GM19452 (cell line): ENCODE data around the gene C11orf58.

Source experiments
- ATAC-seq: cut with Tn5 transposase; IDR thresholded peaks from one replicate; pipeline ENCODE4 v1.9.1; 2021; ENCODE audit not compliant: unreplicated experiment

Gene C11orf58

GRCh38 chr11:16738193-16738946 lies at the start of gene C11orf58:
Gene C11orf58 (plus strand): TSS chr11:16738647. CDS start chr11:16738779, 132 bp downstream.
- ATAC-seq, result peak; percentile 98

- ATAC-seq, result no peak
Measured at GRCh38 chr11:16690086-16690485, 48.4 kb upstream of the C11orf58 start.

DNA sequence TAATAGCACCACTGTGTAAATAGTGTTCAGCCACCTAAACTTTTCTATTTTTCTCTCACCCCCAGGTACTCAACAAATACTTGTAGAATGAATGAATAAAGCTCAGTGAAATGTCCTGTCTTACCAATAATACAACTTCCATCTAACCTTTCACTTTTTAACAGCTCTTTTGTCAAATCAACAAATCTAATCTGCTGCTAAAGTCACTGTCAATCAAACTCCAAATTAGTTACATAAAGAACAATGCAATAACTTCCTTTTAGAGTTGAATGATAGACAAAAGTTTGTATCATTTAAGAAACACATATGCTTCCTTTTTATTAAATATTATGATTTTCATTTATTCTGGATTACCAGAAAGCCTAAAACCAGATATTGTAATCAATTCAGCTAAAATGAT lies 34.7 kb upstream of the C11orf58 start:
- ATAC-seq, result no peak

GRCh38 chr11:16713594-16713993 lies 24.9 kb upstream of the C11orf58 start:
- ATAC-seq, result no peak

DNA sequence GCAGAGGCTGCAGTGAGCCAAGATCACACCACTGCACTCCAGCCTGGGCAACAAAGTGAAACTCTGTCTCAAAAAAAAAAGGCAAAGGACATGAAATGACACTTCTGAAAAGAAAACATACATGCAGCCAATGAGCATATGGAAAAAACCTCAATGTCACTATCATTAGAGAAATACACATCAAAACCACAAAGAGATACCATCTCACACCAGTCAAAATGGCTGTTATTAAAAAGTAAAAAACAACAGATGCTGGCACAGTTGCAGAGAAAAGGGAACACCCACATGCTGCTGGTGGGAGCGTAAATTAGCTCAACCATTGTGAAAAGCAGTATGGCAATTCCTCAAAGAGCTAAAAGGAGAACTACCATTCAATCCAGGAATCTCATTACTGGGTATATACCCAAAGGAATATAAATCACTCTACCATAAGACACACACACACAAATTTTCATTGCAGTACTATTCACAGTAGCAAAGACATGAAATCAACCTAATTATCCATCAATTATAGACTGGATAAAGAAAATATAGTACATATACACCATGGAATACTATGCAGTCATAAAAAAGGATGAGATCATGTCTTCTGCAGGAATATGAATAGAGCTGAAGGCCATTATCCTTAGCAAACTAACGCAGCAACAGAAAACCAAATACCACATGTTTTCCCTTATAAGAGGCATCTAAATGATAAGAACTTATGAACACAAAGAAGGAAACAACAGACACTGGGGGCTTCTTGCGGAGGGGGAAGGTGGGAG lies 15.7 kb upstream of the C11orf58 start:
- no peak for ATAC-seq

DNA sequence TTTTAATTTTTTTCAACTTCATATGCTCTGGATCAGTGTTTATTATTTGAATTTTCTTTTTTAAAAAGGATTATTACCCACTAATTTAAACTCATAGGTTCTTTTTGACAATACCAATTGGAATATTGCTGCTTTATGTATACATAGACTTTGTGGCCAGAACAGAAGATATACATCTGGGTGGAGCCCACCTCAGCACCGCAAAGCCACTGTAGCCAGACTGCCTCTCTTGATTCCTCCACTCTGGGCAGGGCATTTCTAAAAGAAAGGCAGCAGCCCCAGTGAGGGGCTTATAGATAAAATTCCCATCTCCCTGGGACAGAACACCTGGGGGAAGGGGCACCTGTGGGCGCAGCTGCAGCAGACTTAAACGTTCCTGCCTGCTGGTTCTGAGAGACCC lies 10.6 kb upstream of the C11orf58 start:
- no peak for ATAC-seq

DNA sequence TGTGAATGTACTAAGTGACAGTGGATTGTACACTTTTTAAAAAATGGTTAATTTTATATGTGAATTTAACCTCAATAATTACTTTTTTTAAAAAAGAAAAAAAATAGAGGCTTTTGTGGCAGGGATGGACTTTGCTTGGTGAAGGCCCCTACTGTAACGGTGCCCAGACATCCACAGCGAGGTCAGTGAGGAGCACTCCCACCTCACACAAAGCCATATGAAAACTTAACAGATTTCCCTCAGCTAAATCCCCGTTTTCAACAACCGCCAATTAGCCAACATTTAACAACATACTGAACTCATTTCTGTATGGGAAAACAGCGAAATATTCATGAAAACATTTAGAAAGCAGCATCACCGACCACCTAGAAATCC lies 642 bp upstream of the C11orf58 start:
- peak; percentile 7 for ATAC-seq

- ATAC-seq, result no peak
Measured at GRCh38 chr11:16738947-16739815, 734 bp downstream of the C11orf58 start.

- ATAC-seq, result no peak
Measured at GRCh38 chr11:16741473-16741872, 3.0 kb downstream of the C11orf58 start.

DNA sequence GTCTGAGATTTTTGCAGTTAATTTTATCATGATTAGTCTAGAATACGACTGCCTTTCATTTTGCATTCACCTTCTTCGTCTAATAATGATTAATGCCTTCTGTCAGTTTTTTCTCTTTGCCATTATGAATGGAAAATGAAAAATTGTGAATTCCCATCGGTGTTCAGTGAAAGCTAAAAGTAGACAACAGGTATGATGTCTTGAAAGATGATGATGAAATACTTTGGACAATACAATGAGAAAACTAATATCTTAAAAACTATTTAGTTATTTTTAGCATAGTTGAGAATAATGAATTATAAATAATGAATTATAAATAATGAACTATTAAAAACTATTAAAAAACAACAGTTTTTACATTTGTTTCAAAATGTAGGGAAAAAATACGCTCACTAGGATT lies 5.0 kb downstream of the C11orf58 start:
- ATAC-seq, result no peak

DNA sequence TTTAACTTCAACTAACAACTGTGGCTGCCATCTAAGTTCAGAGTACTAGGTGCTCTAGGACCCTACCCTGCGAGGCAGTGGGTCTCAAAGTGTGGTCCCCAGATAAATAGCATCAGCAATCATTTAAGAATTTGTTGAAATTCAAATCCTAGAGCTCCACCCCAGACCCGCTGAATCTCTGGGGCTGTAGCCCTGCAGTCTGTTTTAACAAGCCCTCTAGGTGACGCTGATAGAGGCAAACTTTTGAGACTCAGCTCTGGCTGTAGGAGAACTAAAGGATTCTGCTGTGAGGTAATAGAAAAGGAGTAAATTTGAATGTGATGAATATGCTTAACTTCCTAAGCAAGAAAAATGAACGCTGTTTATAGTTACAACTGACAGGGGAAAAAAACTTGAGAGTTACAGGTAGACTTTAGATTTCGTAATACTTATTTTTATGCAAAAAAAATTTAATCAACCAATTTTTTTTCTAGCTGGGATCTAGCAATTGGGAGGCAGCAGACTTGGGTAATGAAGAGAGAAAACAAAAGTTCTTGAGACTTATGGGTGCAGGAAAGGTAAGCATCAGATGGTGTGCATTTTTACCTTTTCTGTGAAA lies 5.8 kb downstream of the C11orf58 start:
- ATAC-seq, result no peak

GRCh38 chr11:16745950-16746605 lies 7.6 kb downstream of the C11orf58 start:
- no peak for ATAC-seq

- ATAC-seq, result no peak
Measured at GRCh38 chr11:16749092-16749491, 10.6 kb downstream of the C11orf58 start.

DNA sequence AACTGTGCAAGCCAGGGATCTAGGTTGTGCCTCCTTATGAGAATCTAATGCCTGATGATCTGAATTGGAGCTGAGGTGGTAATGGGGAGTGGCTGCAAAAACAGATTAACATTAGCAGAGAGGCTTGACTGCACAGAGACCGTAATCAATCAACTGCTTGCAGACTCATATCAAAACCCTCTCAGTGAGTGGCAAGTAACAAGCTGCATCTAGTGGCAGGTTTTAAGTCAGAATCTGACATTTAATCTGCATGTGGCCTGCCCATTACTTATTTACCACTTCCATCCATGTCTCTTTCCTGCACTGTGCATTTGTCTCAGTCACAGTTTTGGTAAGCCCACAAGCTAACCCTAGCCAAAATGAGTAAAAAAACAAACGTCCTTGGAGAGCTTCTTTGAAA lies 11.2 kb downstream of the C11orf58 start:
- no peak for ATAC-seq

- peak; percentile 57 for ATAC-seq
Measured at GRCh38 chr11:16750417-16750816, 12.0 kb downstream of the C11orf58 start.

- no peak for ATAC-seq
Measured at GRCh38 chr11:16758382-16759024, 20.1 kb downstream of the C11orf58 start.

- ATAC-seq, result no peak
Measured at GRCh38 chr11:16759857-16760508, 21.5 kb downstream of the C11orf58 start.

- ATAC-seq, result no peak
Measured at GRCh38 chr11:16763746-16764145, 25.3 kb downstream of the C11orf58 start.

GRCh38 chr11:16764888-16765287 lies 26.4 kb downstream of the C11orf58 start:
- ATAC-seq, result no peak

DNA sequence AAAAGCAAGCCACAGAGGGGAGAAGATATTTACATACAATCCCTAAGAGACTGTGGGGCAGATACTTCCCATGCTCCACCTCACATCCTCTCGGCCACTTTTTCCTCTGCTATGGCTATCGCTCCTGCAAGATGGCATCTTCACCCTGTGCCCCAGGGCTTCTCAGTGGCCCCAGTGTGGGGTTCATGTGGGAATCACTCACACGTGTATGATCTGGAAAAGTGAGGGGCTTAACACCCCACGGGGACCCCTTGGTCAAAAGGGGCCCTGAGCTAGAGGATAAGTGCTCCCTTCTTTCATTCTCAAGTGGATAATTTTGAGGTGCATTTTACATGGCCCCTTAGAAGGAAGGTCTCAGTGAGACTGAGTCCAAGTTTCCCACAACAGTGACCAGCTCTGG lies 28.7 kb downstream of the C11orf58 start:
- ATAC-seq, result no peak
